Measurements from ENCODE around the gene SFTA2. TPM values are rescaled to one million over a fixed set of nuclear protein-coding genes. Genes with fewer than 3 reads are reported as not detected.
A peak's percentile ranks its signal among the peaks of the same experiment; 100 is the strongest.

Gene SFTA2
- total and polyA plus RNA-seq, 2 experiments from 2014 or later = 0.86 TPM; not detected in 1

- Histone ChIP-seq H3K9me3 (ENCODE audit: low read depth) (no peaks in the 10 kb centered on the region), H3K27ac (peak overlapping the region; percentile 94), H3K36me3 (peaks cover 5% of the 10 kb centered on the region), H3K27me3 (no peaks in the 10 kb centered on the region), H3K4me3 (peak overlapping the region; percentile 63), H3K4me1 (ENCODE audit: low read depth) (peaks cover 53% of the 10 kb centered on the region)
- peak in 1 of 2 donors; percentile 59 for DNase-seq (ENCODE audit: low read depth in 1 of 2, low spot score in 1 of 2)
- TF ChIP-seq CTCF (IDR thresholded peaks at IDR 0.05; ENCODE audit: low read depth, low read length) = no peak
These were observed 46.4 kb downstream of the SFTA2 start for GRCh38 chr6:30885481-30885998.

GRCh38 chr6:30884521-30885480 is 47.2 kb downstream of the SFTA2 start:
- peak; percentile 75 to 81 for DNase-seq (ENCODE audit: low read depth in 1 of 2, low spot score in 1 of 2)
- H3K27me3 ChIP-seq = no peaks in the 10 kb centered on the region

GRCh38 chr6:30883685-30884520 is 48.1 kb downstream of the SFTA2 start, which contains the start of gene DDR1:
DDR1 (plus strand) TSS chr6:30884519; CDS start chr6:30888730, 4,211 bp downstream.
- Histone ChIP-seq H3K27me3 (no peaks in the 10 kb centered on the region), H3K4me3 (peak within 1 kb of the TSS; percentile 63), H3K4me1 (ENCODE audit: low read depth) (peaks cover 57% of the 10 kb centered on the region), H3K27ac (peak within 1 kb of the TSS; percentile 94), H3K9me3 (ENCODE audit: low read depth) (no peaks in the 10 kb centered on the region), H3K36me3 (no peaks in the 10 kb centered on the region)
- TF ChIP-seq CTCF (IDR thresholded peaks at IDR 0.05; ENCODE audit: low read depth, low read length) = no peak
- peak; percentile 85 to 91 for DNase-seq (ENCODE audit: low read depth in 1 of 2, low spot score in 1 of 2)

More at GRCh38 chr6:30884521-30885480, 47.2 kb downstream of the SFTA2 start:
- H3K4me3 ChIP-seq = peak overlapping the region; percentile 63
- H3K36me3 ChIP-seq = peaks cover 3% of the 10 kb centered on the region
- H3K27ac ChIP-seq = peak overlapping the region; percentile 94
- peaks cover 57% of the 10 kb centered on the region for H3K4me1 ChIP-seq (ENCODE audit: low read depth)
- H3K9me3 ChIP-seq (ENCODE audit: low read depth) = no peaks in the 10 kb centered on the region
- no peak for TF ChIP-seq CTCF (IDR thresholded peaks at IDR 0.05; ENCODE audit: low read depth, low read length)

- Histone ChIP-seq H3K4me1 (ENCODE audit: low read depth) (peaks cover 57% of the 10 kb centered on the region), H3K36me3 (no peaks in the 10 kb centered on the region)
These were observed 48.9 kb downstream of the SFTA2 start for GRCh38 chr6:30882759-30883684.

More at GRCh38 chr6:30882759-30883684, 48.9 kb downstream of the SFTA2 start:
- H3K27ac ChIP-seq = peak overlapping the region; percentile 94
- no peak for TF ChIP-seq CTCF (IDR thresholded peaks at IDR 0.05; ENCODE audit: low read depth, low read length)
- peak in 1 of 2 donors; percentile 34 for DNase-seq (ENCODE audit: low read depth in 1 of 2, low spot score in 1 of 2)
- no peaks in the 10 kb centered on the region for H3K9me3 ChIP-seq (ENCODE audit: low read depth)
- H3K27me3 ChIP-seq = no peaks in the 10 kb centered on the region
- H3K4me3 ChIP-seq = peak overlapping the region; percentile 63
